Calu3 (cell line): Measurements from ENCODE around the gene P2RY2. TPM values are rescaled to one million over a fixed set of nuclear protein-coding genes. Genes with fewer than 3 reads are reported as not detected.

Experiments used
- BruUV-seq: library from RNA; stranded (reverse); fragments of 400-500 nt; replicated peaks from 2 replicates; lab custom pipeline; 2021; lab: Mats Ljungman, UMichigan
- CTCF ChIA-PET: fragments of 300-600 bp; sonication (Branson Sonifier 250); formaldehyde crosslinking; loops from one replicate; lab custom pipeline; 2022; ENCODE audit warnings: antibody characterized with exemption; lab: Charles Lee
- DNase-seq: peaks from one replicate; pipeline ENCODE4 v3.0.0; 2022
- H3K27ac Mint-ChIP-seq: one replicate; pipeline ENCODE4 v1.8.0; 2022; ENCODE audit warnings: mixed read lengths; ENCODE audit not compliant: unreplicated experiment
- H3K27me3 Mint-ChIP-seq: one replicate; pipeline ENCODE4 v1.8.0; 2022; ENCODE audit warnings: mixed read lengths; ENCODE audit not compliant: unreplicated experiment
- H3K36me3 Mint-ChIP-seq: one replicate; pipeline ENCODE4 v1.8.0; 2022; ENCODE audit warnings: mild to moderate bottlenecking, moderate library complexity, mixed read lengths; ENCODE audit not compliant: insufficient read depth, unreplicated experiment
- H3K4me1 Mint-ChIP-seq: one replicate; pipeline ENCODE4 v1.8.0; 2022; ENCODE audit warnings: mild to moderate bottlenecking, low read depth, mixed read lengths; ENCODE audit not compliant: unreplicated experiment
- H3K4me3 Mint-ChIP-seq: one replicate; pipeline ENCODE4 v1.8.0; 2022; ENCODE audit warnings: mild to moderate bottlenecking, low read depth, moderate library complexity, mixed read lengths; ENCODE audit not compliant: unreplicated experiment
- H3K9me3 Mint-ChIP-seq: one replicate; pipeline ENCODE4 v1.8.0; 2022; ENCODE audit warnings: low read depth, mixed read lengths; ENCODE audit not compliant: unreplicated experiment
- intact Hi-C: fragments of 100-400 bp; cut with micrococcal nuclease; formaldehyde crosslinking; loops from one replicate; pipeline ENCODE4 v1.10.0; 2022; ENCODE audit not compliant: unreplicated experiment
- total RNA-seq: library from RNA; stranded (reverse); gene quantifications from 2 replicates; pipeline ENCODE4 v1.2.3, GENCODE V29; 2022
- TF ChIP-seq, protein P1 (sequence below): fragments of 200-600 bp; IDR thresholded peaks from one replicate; pipeline ENCODE4 v1.8.0; 2022; ENCODE audit warnings: antibody characterized with exemption; ENCODE audit not compliant: unreplicated experiment

Gene P2RY2
- total RNA-seq, 1 experiment from 2014 or later = 1.6 TPM

DNA sequence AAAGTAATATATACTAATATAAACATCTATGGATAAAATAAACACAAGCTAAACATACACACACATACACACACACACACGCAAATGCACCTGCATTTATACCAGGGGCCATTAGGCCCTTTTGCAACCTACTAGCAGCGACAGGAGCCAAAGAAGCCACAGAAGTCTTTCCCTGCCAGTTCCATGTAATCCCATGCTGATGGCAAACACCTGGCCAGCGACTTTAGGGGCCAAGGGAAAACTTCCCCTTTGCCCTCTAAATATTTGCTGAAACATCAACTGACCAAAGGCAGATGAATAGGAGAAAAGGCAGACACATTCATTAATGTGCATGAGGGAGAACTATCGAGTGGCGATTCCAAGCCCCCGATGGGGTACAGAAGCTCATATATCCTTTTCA, 14.8 kb upstream of the P2RY2 start:
- H3K4me3 Mint-ChIP-seq = no peak overlapping the region
- BruUV-seq = no TSS peak
- H3K4me1 Mint-ChIP-seq = peaks cover 32% of the 10 kb centered on the region
- H3K27ac Mint-ChIP-seq = no peak overlapping the region
- intact Hi-C loops = no loop called here
- no peaks in the 10 kb centered on the region for H3K9me3 Mint-ChIP-seq
- no peaks in the 10 kb centered on the region for H3K27me3 Mint-ChIP-seq
- peaks cover 5% of the 10 kb centered on the region for H3K36me3 Mint-ChIP-seq
- TF ChIP-seq, protein P1, sequence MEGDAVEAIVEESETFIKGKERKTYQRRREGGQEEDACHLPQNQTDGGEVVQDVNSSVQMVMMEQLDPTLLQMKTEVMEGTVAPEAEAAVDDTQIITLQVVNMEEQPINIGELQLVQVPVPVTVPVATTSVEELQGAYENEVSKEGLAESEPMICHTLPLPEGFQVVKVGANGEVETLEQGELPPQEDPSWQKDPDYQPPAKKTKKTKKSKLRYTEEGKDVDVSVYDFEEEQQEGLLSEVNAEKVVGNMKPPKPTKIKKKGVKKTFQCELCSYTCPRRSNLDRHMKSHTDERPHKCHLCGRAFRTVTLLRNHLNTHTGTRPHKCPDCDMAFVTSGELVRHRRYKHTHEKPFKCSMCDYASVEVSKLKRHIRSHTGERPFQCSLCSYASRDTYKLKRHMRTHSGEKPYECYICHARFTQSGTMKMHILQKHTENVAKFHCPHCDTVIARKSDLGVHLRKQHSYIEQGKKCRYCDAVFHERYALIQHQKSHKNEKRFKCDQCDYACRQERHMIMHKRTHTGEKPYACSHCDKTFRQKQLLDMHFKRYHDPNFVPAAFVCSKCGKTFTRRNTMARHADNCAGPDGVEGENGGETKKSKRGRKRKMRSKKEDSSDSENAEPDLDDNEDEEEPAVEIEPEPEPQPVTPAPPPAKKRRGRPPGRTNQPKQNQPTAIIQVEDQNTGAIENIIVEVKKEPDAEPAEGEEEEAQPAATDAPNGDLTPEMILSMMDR = no peak
- no peak for DNase-seq
- CTCF ChIA-PET = no interaction called here

DNA sequence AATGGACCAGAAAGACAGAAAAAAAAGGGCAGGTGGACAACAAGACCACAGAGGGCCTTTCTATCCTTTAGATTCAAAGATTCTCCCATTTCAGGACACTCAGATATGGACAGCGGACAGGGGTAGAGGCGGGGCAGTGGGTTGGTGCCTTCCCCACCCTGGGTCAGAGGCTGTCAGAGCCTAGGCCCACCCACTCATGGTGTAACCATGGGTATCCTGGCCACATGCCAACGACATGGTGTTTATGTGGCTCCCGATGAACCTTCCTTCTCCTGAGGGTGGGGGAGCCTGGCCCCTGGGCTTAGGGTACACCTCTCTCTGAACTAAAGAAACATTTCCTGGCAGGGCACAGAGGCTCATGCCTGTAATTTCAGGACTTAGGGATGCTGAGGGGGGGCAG, 14.3 kb upstream of the P2RY2 start:
- Mint-ChIP-seq H3K9me3 (no peaks in the 10 kb centered on the region), H3K36me3 (peaks cover under 1% of the 10 kb centered on the region), H3K27ac (no peak overlapping the region), H3K4me3 (no peak overlapping the region), H3K4me1 (peaks cover 28% of the 10 kb centered on the region), H3K27me3 (no peaks in the 10 kb centered on the region)
- intact Hi-C loops = no loop called here
- DNase-seq = no peak
- TF ChIP-seq, protein P1 = no peak
- no TSS peak for BruUV-seq
- CTCF ChIA-PET = no interaction called here

DNA sequence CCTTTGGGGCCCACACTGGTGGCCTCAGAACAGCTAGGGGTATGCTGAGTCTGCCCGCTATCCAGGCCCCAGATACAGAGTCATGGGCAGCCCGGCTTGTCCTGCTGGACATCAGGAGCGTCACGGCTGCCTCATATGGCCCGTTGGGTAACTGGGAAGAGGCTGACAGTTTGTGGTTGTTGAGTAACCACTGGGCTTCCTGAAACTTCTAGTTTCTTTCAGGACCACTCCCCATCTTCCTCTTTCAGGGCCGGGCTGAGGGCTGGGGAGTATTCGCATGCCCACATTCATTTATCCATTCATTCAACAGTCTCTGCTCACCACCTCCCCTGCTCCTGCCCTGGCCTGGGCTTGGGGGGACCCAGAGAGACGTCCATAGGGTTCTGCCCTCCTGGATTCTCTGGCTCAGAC, 13.4 kb upstream of the P2RY2 start:
- BruUV-seq = no TSS peak
- TF ChIP-seq, protein P1 = no peak
- CTCF ChIA-PET = no interaction called here
- Mint-ChIP-seq H3K36me3 (no peaks in the 10 kb centered on the region), H3K27ac (no peak overlapping the region), H3K9me3 (no peaks in the 10 kb centered on the region), H3K4me3 (no peak overlapping the region), H3K4me1 (peaks cover 24% of the 10 kb centered on the region), H3K27me3 (no peaks in the 10 kb centered on the region)
- DNase-seq = no peak
- intact Hi-C loops = no loop called here

GRCh38 chr11:73205661-73206343, 12.3 kb upstream of the P2RY2 start:
- Mint-ChIP-seq H3K9me3 (no peaks in the 10 kb centered on the region), H3K4me3 (no peak overlapping the region), H3K27me3 (no peaks in the 10 kb centered on the region), H3K27ac (no peak overlapping the region), H3K4me1 (peaks cover 15% of the 10 kb centered on the region), H3K36me3 (no peaks in the 10 kb centered on the region)
- intact Hi-C loops = no loop called here
- no TSS peak for BruUV-seq
- CTCF ChIA-PET = no interaction called here
- DNase-seq = no peak
- TF ChIP-seq, protein P1 = no peak
